Activated CD4-positive, alpha-beta T cell treated with anti-CD3 and anti-CD28 coated beads, Interleukin-2, amount 10 ng/mL, durations not matched to agents 7 days and 5 days (primary cell): ENCODE measurements around the gene FAM222A. TPM values are rescaled to one million over a fixed set of nuclear protein-coding genes. Genes with fewer than 3 reads are reported as not detected.

Experiments
- CTCF ChIA-PET: fragments of 350-600 bp; sonication (Branson Sonifier 250); formaldehyde crosslinking; loops from one replicate; lab custom pipeline; 2021; ENCODE audit warnings: antibody characterized with exemption; lab: Charles Lee
- POLR2A ChIA-PET: fragments of 350-600 bp; sonication (Branson Sonifier 250); formaldehyde crosslinking; loops from one replicate; lab custom pipeline; 2021; ENCODE audit warnings: antibody characterized with exemption; lab: Charles Lee
- DNase-seq: peaks from one replicate; pipeline ENCODE4 v3.0.0-alpha.2; 2020
- H3K27ac Mint-ChIP-seq: one replicate; pipeline ENCODE4 v1.8.0; 2021; ENCODE audit warnings: mild to moderate bottlenecking, moderate library complexity, mixed read lengths
- H3K27me3 Mint-ChIP-seq: one replicate; pipeline ENCODE4 v1.8.0; 2021; ENCODE audit warnings: mixed read lengths
- H3K36me3 Mint-ChIP-seq: one replicate; pipeline ENCODE4 v1.8.0; 2021; ENCODE audit warnings: low read depth, mixed read lengths
- H3K4me1 Mint-ChIP-seq: one replicate; pipeline ENCODE4 v1.8.0; 2021; ENCODE audit warnings: mixed read lengths
- H3K4me3 Mint-ChIP-seq: one replicate; pipeline ENCODE4 v1.8.0; 2021; ENCODE audit warnings: mild to moderate bottlenecking, moderate library complexity, mixed read lengths
- H3K9me3 Mint-ChIP-seq: one replicate; pipeline ENCODE4 v1.8.0; 2021; ENCODE audit warnings: mixed read lengths
- total RNA-seq, 2 experiments: library from RNA; stranded (reverse); gene quantifications; one replicate each; pipeline ENCODE4 v1.2.3, GENCODE V29; 2021

The FAM222A gene
- total RNA-seq, 2 experiments from 2014 or later, result 0.52 to 0.73 TPM

DNA sequence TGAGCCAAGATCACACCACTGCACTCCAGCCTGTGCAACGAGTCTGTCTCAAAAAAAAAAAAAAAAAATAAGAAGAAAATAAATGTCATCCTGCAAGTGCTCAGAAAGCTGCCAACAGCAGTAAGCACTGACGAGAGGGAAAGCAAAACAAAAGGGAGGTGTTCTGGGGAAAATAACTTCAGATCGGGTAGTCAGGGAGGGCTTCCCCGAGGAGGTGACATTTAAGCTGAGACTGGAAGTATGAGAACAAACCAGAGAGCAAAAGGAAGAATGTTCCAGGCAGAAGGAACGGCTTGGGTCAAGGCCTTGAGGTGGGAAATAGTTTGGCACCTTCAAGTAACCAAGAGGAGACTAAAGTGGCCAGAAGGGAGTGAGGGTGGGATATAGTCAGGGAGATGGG is 4.7 kb upstream of the FAM222A start:
- Mint-ChIP-seq H3K9me3 (no peaks in the 10 kb centered on the region), H3K4me3 (no peak overlapping the region), H3K27ac (no peak overlapping the region), H3K36me3 (no peaks in the 10 kb centered on the region), H3K4me1 (peaks cover 5% of the 10 kb centered on the region), H3K27me3 (peaks cover 22% of the 10 kb centered on the region)
- ChIA-PET POLR2A (no interaction called here), CTCF (interaction anchor here (1.1 to 1.8 kb wide), 2 partner anchors 10 to 14 kb away, joined by 3 to 5 read pairs; no protein-coding TSS in a partner anchor)
- no peak for DNase-seq

DNA sequence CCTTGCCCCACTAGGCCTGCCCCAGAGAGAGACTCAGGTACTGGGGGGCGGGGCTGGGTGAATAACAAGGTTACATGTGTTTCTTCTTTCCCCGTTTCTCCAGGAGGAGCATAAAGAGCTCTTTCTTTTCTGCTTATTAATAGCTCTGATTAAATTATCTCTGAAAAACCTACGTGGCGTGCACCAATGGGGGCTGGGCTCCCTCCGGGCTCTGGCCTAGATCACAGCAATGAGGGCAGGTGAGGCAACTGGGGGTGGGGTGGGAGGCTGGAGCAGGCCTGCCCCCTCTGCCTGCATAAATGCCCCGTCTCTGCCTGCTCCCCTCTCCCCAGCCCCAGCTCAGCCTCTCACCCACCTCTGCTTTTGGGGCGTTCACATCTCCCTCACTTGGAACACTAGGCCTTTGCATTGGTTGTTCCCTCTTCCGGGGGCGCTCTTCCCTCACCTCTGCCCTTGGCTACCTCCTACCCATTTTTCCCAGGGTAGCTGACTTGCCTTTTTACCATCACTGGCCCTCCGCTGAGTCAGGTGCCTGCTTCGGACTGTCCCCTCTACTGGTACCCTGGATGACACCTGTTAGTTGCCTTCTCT is 4.1 kb upstream of the FAM222A start:
- no peaks in the 10 kb centered on the region for H3K9me3 Mint-ChIP-seq
- peaks cover 22% of the 10 kb centered on the region for H3K27me3 Mint-ChIP-seq
- POLR2A ChIA-PET, result no interaction called here
- CTCF ChIA-PET, result interaction anchor here (1.1 to 1.8 kb wide), 2 partner anchors 10 to 14 kb away, joined by 3 to 5 read pairs; no protein-coding TSS in a partner anchor
- peaks cover 5% of the 10 kb centered on the region for H3K4me1 Mint-ChIP-seq
- H3K27ac Mint-ChIP-seq, result no peak overlapping the region
- no peak for DNase-seq
- no peak overlapping the region for H3K4me3 Mint-ChIP-seq
- no peaks in the 10 kb centered on the region for H3K36me3 Mint-ChIP-seq

DNA sequence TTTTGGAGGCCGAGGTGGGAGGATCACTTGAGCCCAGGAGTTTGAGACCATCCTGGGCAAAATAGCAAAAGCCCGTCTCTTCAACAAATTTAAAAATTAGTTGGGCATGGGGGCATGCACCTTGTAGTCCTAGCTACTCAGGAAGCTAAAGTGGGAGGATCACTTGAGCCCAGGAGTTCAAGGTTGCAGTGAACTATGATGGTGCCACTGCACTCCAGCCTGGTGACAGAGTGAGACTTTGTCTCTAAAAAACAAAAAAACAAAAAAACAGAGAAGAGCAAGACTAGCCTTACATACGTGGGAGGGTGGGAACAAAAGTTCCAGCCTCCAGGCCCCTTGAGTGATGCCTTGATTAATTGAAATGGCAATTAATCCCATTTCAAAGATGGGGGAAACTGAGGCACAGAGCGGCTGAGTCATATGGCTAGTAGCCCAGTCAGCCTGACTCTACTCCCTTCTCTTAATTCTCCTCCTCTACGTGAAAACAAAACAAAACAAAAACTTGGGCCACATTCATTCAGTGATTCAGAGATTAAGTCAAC is 3.3 kb upstream of the FAM222A start:
- Mint-ChIP-seq H3K4me1 (peaks cover 7% of the 10 kb centered on the region), H3K27me3 (peaks cover 28% of the 10 kb centered on the region), H3K36me3 (no peaks in the 10 kb centered on the region), H3K9me3 (no peaks in the 10 kb centered on the region), H3K4me3 (no peak overlapping the region), H3K27ac (no peak overlapping the region)
- POLR2A ChIA-PET, result no interaction called here
- CTCF ChIA-PET, result interaction anchor here (1.8 kb wide), 1 partner anchor 11 kb away, joined by 5 read pairs; no protein-coding TSS in a partner anchor
- no peak for DNase-seq

DNA sequence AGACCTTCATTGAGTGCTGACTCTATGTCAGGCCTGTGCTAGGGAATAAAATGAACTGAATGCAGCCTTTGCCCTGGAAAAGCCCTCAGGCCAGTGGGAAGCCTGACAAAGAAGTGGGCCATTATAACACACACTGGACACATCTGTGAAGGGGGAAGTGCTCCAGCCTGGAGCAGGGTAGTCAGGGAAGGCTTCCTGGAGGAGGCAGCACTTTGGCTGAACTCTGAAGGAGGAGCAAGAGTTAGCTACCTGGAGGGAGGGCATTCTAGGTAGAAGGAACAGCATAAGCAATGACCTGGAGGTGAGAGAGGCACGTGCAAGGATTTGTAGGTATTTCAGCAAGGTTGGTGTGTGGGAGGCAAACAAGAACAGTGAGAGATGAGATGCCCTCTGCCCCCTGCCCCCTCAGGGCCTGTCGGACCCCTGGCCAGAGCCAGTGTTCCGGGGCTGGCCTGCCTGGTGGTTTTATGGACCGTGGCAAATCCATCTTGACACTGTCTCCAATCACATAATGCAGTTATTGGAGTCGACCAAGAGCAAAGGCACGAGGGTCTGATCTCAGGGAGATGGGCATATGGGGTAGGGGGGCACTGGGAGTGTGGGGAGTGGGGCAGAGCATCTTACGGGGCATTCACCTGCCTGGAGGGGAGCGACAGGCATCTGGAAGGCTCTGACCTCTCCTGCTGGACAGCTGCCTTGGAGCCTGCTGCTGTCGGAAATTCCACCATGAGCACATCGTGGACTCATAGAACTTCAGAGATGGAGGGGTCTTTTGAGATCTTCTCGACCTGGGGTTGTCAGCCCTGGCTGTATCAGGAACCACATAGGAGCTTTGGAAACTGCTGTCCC is 2.7 kb upstream of the FAM222A start:
- Mint-ChIP-seq H3K36me3 (no peaks in the 10 kb centered on the region), H3K27ac (no peak overlapping the region), H3K27me3 (peaks cover 34% of the 10 kb centered on the region), H3K4me3 (no peak overlapping the region), H3K4me1 (peaks cover 7% of the 10 kb centered on the region), H3K9me3 (no peaks in the 10 kb centered on the region)
- CTCF ChIA-PET, result interaction anchor here (1.8 kb wide), 1 partner anchor 12 kb away, joined by 5 read pairs; no protein-coding TSS in a partner anchor
- POLR2A ChIA-PET, result no interaction called here
- no peak for DNase-seq

DNA sequence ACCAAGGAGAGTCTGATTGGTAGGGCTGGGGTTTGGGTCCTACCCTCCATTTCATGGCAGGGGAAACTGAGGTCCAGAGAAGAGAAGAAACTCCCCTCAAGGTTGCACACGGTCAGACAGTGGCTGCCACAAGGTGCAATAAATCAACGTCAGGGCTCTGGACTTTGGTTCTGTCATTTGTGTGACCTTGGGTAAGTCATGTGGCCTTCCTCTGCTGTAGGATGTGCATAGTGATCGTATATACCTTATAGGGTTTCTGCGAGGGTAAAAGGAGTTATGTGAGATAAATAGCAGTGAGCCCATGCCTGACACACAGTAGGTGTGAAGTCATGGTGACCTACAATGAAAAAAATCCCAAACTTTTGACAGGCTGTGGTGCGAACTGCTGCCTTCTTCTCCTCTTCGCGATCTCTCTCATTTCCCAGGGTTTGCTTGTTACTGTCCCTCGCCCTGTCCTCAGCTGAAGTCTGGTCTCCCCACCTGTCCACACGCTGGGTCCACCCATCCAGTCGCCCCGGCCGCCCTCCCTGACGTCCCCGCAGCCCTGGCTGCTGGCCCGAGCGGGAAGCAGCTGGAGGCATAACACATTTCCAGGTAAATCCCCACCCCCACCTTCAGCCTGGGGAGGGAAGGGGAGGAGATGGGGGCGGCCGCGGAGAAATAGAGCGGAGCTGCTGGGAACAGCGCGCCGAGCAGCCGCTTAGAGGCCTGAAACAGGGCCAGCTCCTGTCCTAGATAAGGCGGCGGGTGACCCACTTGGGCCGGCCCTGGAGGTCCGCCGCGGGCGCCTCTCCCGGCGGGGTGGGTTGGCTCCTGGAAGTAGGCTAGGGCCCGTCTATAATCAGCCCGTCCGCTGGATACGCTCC is 1.8 kb upstream of the FAM222A start:
- ChIA-PET CTCF (no interaction called here), POLR2A (no interaction called here)
- no peaks in the 10 kb centered on the region for H3K9me3 Mint-ChIP-seq
- DNase-seq, result no peak
- peaks cover 43% of the 10 kb centered on the region for H3K27me3 Mint-ChIP-seq
- H3K4me1 Mint-ChIP-seq, result peaks cover 7% of the 10 kb centered on the region
- H3K27ac Mint-ChIP-seq, result no peak overlapping the region
- H3K4me3 Mint-ChIP-seq, result no peak overlapping the region
- H3K36me3 Mint-ChIP-seq, result no peaks in the 10 kb centered on the region

DNA sequence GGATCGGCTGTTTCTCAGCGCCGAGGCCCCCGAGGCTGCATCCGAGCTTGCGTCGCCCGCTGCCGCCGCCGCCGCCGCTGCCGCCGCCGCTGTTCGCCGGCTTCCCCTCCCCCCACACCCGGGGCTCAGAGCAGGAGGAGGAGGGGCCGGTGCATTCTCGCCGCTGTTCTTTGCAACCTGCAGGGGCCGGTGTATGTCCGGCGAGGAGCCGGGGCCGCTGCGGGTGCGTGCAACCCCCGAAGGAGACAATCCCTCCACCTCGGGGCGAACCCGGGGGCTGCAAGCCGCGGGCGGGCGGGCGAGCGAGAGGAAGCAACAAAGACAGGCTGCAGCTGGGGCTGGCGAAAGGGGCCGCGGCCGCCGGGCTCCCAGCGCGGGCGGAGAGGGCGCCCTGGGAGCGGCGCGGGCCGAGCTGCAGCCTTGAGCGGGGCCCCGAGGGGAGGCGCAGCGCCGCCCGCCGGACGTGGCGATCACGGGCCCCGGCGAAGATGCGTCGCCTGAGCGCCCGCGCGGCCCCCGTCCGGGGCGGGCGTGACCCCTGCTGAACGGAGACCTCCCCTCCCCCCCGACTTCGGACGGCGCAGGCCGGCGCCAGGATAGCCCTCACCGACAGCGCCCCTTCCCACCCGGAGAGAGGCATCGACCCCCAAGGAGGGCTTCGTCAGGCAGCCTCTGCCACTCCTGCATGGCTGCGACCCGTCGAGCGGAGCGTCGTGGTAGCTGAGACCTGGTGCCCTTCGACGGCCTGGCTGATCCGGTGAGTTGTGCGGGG is 702 bp downstream of the FAM222A start:
- POLR2A ChIA-PET, result no interaction called here
- H3K9me3 Mint-ChIP-seq, result no peaks in the 10 kb centered on the region
- H3K36me3 Mint-ChIP-seq, result no peaks in the 10 kb centered on the region
- H3K27me3 Mint-ChIP-seq, result peaks cover 62% of the 10 kb centered on the region
- no peak overlapping the region for H3K27ac Mint-ChIP-seq
- DNase-seq, result peak; percentile 36
- H3K4me1 Mint-ChIP-seq, result peaks cover 7% of the 10 kb centered on the region
- CTCF ChIA-PET, result interaction anchor here (0.6 to 1.4 kb wide), 7 partner anchors 9 to 928 kb away, joined by 3 to 5 read pairs (median 3); no protein-coding TSS in a partner anchor
- peak overlapping the region; percentile 62 for H3K4me3 Mint-ChIP-seq

DNA sequence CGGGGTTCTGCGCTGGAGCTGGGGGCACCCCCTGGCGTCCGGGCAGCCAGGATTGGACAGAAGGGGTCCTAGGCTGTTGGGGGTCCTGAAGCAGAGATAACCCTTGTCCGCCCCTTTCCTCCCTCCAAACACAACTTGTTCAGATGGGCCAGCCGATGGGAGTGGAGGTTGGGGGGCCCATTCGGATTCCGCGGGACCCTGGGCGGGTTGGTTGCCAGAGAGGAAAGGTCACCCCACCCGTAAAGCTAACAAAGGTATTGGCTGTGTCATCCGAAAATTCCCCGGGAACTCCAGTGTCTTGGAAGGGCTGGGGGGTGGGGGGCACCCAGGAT is 1.3 kb downstream of the FAM222A start:
- no peak for DNase-seq
- peaks cover 7% of the 10 kb centered on the region for H3K4me1 Mint-ChIP-seq
- peak overlapping the region; percentile 49 for H3K4me3 Mint-ChIP-seq
- no peak overlapping the region for H3K27ac Mint-ChIP-seq
- H3K36me3 Mint-ChIP-seq, result no peaks in the 10 kb centered on the region
- POLR2A ChIA-PET, result no interaction called here
- peaks cover 65% of the 10 kb centered on the region for H3K27me3 Mint-ChIP-seq
- CTCF ChIA-PET, result interaction anchor here (0.6 to 1.3 kb wide), 5 partner anchors 9 to 928 kb away, joined by 3 to 4 read pairs (median 3); no protein-coding TSS in a partner anchor
- no peaks in the 10 kb centered on the region for H3K9me3 Mint-ChIP-seq

DNA sequence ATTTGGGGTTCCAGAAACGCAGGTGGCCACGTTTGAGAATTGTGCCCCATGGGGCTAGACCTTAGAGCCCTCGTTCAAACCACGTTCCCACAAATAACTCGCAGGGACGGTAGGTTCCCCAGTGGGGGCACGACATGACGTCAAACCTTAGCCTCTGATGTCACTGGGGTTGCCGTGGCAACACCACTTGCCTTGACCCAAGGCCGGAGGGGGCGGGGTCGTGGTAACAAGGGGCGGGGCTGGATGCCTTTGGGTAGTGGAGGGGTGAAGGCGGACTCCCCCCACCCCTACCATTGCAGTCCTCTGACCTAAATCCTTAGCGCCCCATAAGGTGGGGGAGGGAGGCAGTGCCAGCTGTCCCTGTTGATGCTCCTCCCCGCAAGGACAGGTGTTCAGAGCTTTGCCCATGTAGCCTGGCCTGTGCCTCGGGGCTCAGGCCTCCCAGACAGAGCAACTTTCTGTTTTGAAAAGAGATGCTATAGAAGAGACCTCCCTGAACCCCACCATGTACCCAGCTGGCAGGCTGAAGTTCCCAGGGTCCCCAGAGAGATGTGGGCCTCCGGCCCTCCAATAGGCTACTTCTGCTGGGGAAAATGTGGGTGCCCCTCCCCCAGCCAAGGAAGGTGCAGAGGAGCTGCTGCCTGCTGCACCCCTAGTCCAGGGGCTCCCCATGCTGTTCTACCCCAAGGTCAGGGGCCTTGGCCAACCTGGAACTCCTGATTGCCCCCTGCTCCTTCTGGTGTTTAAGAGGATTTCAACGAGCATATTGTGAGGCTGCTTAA is 1.9 kb downstream of the FAM222A start:
- H3K27ac Mint-ChIP-seq, result no peak overlapping the region
- DNase-seq, result peak; percentile 17
- H3K4me1 Mint-ChIP-seq, result peaks cover 7% of the 10 kb centered on the region
- no peaks in the 10 kb centered on the region for H3K9me3 Mint-ChIP-seq
- H3K4me3 Mint-ChIP-seq, result peak overlapping the region; percentile 49
- CTCF ChIA-PET, result interaction anchor here (0.6 to 1.3 kb wide), 4 partner anchors 8 to 927 kb away, joined by 3 to 4 read pairs (median 3); no protein-coding TSS in a partner anchor
- peaks cover 63% of the 10 kb centered on the region for H3K27me3 Mint-ChIP-seq
- POLR2A ChIA-PET, result no interaction called here
- no peaks in the 10 kb centered on the region for H3K36me3 Mint-ChIP-seq

DNA sequence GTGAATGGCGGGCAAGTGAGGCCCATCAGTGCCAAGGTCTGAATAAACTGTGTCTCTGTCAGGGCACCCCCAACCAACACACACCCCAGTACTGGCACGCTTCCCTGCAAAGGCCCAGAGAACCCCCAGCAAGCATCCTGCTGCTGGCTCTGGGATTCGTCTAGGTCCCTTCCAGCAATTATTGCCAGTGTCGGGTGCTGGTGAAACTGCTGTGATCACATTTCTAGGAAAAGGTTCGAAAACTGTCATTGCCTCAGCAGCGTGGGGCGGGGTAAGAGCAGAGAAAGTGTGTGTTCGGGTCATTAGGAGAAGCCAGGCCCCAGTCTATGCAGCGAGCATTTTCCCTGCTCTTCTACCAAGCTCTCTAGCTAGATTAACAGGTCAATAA is 2.5 kb downstream of the FAM222A start:
- peak overlapping the region; percentile 16 for H3K4me3 Mint-ChIP-seq
- POLR2A ChIA-PET, result no interaction called here
- no peaks in the 10 kb centered on the region for H3K9me3 Mint-ChIP-seq
- H3K27ac Mint-ChIP-seq, result no peak overlapping the region
- peaks cover 57% of the 10 kb centered on the region for H3K27me3 Mint-ChIP-seq
- no peak for DNase-seq
- no peaks in the 10 kb centered on the region for H3K36me3 Mint-ChIP-seq
- peaks cover 7% of the 10 kb centered on the region for H3K4me1 Mint-ChIP-seq
- CTCF ChIA-PET, result no interaction called here

DNA sequence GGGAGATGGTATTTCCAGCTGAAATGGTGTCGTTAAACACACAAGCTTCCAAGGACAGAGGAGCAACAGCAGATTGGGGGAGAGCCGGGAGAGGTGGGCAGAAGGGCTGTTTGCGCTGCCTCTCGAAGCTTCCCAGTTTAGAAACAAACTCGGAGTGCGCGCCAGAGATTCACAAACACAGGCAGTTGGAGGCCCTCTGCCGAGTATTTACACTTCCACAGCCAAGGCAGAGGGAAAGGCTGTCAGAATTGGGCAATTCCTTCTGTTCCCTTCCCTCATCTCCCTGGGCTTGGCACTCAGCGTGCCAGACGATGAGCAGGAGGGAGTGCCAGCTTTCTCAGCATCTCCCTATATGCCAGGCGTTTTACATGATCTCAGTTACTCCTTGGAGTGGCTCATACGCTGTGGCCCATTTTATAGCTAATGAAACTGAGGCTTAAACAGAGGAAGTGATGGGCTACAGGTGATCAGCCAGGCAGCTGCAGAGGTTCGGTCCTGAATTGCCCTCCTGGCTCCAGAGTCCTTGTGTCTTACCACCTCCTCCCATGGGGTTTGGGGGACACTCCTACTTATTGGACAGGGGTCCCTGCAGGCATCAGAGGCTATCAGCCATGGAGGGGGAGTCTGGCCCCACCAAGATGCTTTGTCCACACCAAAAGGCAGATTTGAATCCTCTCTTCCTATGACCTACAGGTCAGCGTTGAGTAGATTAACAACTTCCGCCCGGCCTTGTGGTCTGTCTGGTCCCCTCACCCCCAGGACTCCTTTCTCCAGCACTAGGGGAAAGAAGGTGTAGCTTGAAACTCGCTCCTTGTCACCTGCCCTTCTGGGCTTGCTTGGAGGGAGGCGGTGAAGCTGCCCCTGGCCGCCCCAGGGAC is 3.1 kb downstream of the FAM222A start:
- Mint-ChIP-seq H3K36me3 (no peaks in the 10 kb centered on the region), H3K27me3 (peaks cover 50% of the 10 kb centered on the region), H3K4me3 (no peak overlapping the region), H3K9me3 (no peaks in the 10 kb centered on the region), H3K4me1 (peaks cover 7% of the 10 kb centered on the region), H3K27ac (no peak overlapping the region)
- no peak for DNase-seq
- ChIA-PET CTCF (interaction anchor here (0.9 kb wide), 1 partner anchor 129 kb away, joined by 3 read pairs; no protein-coding TSS in a partner anchor), POLR2A (no interaction called here)
